Neural cell (in vitro differentiated cells): Measurements from ENCODE around the gene ACVR1B. TPM values are rescaled to one million over a fixed set of nuclear protein-coding genes. Genes with fewer than 3 reads are reported as not detected.

ENCODE experiments used
- H2AFZ ChIP-seq: fragments of 200-600, 300-800 bp; sonication (generic), shearing (Covaris generic); 2 replicates; pipeline ENCODE4 v1.6.0; 2014; ENCODE audit warnings: low read depth, mild to moderate bottlenecking, antibody characterized with exemption, low read length, moderate library complexity
- H3F3A ChIP-seq: fragments of 200-600 bp; shearing (Covaris generic); 2 replicates; pipeline ENCODE4 v1.6.1; 2016; ENCODE audit warnings: mild to moderate bottlenecking, moderate library complexity, mixed read lengths, antibody characterized with exemption, low read length; ENCODE audit not compliant: insufficient read depth, poor library complexity, severe bottlenecking
- H3K27ac ChIP-seq: fragments of 200-600, 300-800 bp; sonication (generic), shearing (Covaris generic); 2 replicates; pipeline ENCODE4 v1.5.1; 2014; ENCODE audit warnings: mild to moderate bottlenecking, low read length, moderate library complexity
- H3K27me3 ChIP-seq: fragments of 300-800, 200-600 bp; sonication (generic), shearing (Covaris generic); 2 replicates; pipeline ENCODE4 v1.6.0; 2014; ENCODE audit warnings: mild to moderate bottlenecking, low read depth, low read length, moderate library complexity; ENCODE audit not compliant: insufficient read depth
- H3K36me3 ChIP-seq: fragments of 300-800, 200-600 bp; sonication (generic), shearing (Covaris generic); 2 replicates; pipeline ENCODE4 v1.5.1; 2014; ENCODE audit warnings: mild to moderate bottlenecking, antibody characterized with exemption, low read length, moderate library complexity; ENCODE audit not compliant: insufficient read depth
- H3K4me2 ChIP-seq: fragments of 300-800, 200-600 bp; sonication (generic), shearing (Covaris generic); 2 replicates; pipeline ENCODE4 v1.6.0; 2014; ENCODE audit warnings: mild to moderate bottlenecking, low read length
- H3K4me3 ChIP-seq: fragments of 300-800, 200-600 bp; sonication (generic), shearing (Covaris generic); 2 replicates; pipeline ENCODE4 v1.5.1; 2014; ENCODE audit warnings: mild to moderate bottlenecking, low read length, moderate library complexity
- H3K79me2 ChIP-seq: fragments of 200-600 bp; shearing (Covaris generic); replicated peaks from 2 replicates; pipeline ENCODE4 v1.6.0; 2014; ENCODE audit warnings: mild to moderate bottlenecking, low read length, moderate library complexity; ENCODE audit not compliant: insufficient read depth
- H3K9ac ChIP-seq: fragments of 300-800, 200-600 bp; sonication (generic), shearing (Covaris generic); 2 replicates; pipeline ENCODE4 v1.6.1; 2016; ENCODE audit warnings: mild to moderate bottlenecking, low read length, mixed read lengths
- H3K9me2 ChIP-seq: fragments of 200-600 bp; shearing (Covaris generic); 2 replicates; pipeline ENCODE4 v1.6.1; 2016; ENCODE audit warnings: mild to moderate bottlenecking, low read length, mixed read lengths; ENCODE audit not compliant: insufficient read depth
- H3K9me3 ChIP-seq: fragments of 200-600, 300-800 bp; sonication (generic), shearing (Covaris generic); 2 replicates; pipeline ENCODE4 v1.6.1; 2016; ENCODE audit warnings: mild to moderate bottlenecking, mixed run types, low read length, moderate library complexity, mixed read lengths
- H4K20me1 ChIP-seq: fragments of 200-600 bp; shearing (Covaris generic); 2 replicates; pipeline ENCODE4 v1.6.1; 2016; ENCODE audit warnings: mild to moderate bottlenecking, mixed run types; ENCODE audit not compliant: insufficient read depth
- EP300 ChIP-seq: fragments of 450-650 bp; conservative IDR thresholded peaks from 2 replicates; pipeline ENCODE4 v1.6.1; 2014; ENCODE audit warnings: antibody characterized with exemption, mild to moderate bottlenecking, moderate library complexity; ENCODE audit not compliant: poor library complexity, severe bottlenecking
- EZH2 ChIP-seq: fragments of 200-600, 300-800 bp; shearing (Covaris generic), sonication (generic); IDR thresholded peaks from 2 replicates; pipeline ENCODE4 v1.6.1; 2014; ENCODE audit warnings: antibody characterized with exemption, low read length, borderline replicate concordance, mild to moderate bottlenecking; ENCODE audit not compliant: insufficient read depth, poor library complexity, severe bottlenecking
- MXI1 ChIP-seq: fragments of 450-650 bp; conservative IDR thresholded peaks from 2 replicates; pipeline ENCODE4 v1.6.1; 2014; ENCODE audit warnings: antibody characterized with exemption, mild to moderate bottlenecking; ENCODE audit not compliant: poor library complexity, severe bottlenecking
- POLR2AphosphoS5 ChIP-seq: IDR thresholded peaks from 2 replicates; pipeline ENCODE4 v1.6.1; 2012
- RAD21 ChIP-seq: fragments of 450-650 bp; conservative IDR thresholded peaks from 2 replicates; pipeline ENCODE4 v1.6.1; 2014; ENCODE audit warnings: antibody characterized with exemption, mild to moderate bottlenecking, moderate library complexity
- SMC3 ChIP-seq: fragments of 450-650 bp; conservative IDR thresholded peaks from 2 replicates; pipeline ENCODE4 v1.6.1; 2014; ENCODE audit warnings: antibody characterized with exemption, mild to moderate bottlenecking, moderate library complexity; ENCODE audit not compliant: poor library complexity
- TAF1 ChIP-seq: IDR thresholded peaks from 2 replicates; pipeline ENCODE4 v1.6.1; 2012; ENCODE audit warnings: low read depth
- polyA minus RNA-seq: library from RNA; depleted of rRNA, polyadenylated mRNA; stranded (reverse); fragments of >200 nt; gene quantifications from 2 replicates; pipeline ENCODE4 v1.2.3, GENCODE V29; 2014
- polyA plus RNA-seq: library from polyadenylated mRNA; depleted of rRNA; stranded (reverse); fragments of >200 nt; gene quantifications from 2 replicates; pipeline ENCODE4 v1.2.3, GENCODE V29; 2014
- TF ChIP-seq, protein P1 (sequence below): fragments of 450-650 bp; IDR thresholded peaks from 2 replicates; pipeline ENCODE4 v1.5.1; 2014; ENCODE audit warnings: antibody characterized with exemption, mild to moderate bottlenecking, moderate library complexity; ENCODE audit not compliant: poor library complexity, severe bottlenecking
- TF ChIP-seq, protein P2 (sequence below): IDR thresholded peaks from 2 replicates; pipeline ENCODE4 v1.6.1; 2012; ENCODE audit warnings: borderline replicate concordance

The ACVR1B gene
- polyA plus RNA-seq = 47.2 and 52.3 TPM in 2 replicates
- polyA minus RNA-seq = 79.1 and 88.6 TPM in 2 replicates

DNA sequence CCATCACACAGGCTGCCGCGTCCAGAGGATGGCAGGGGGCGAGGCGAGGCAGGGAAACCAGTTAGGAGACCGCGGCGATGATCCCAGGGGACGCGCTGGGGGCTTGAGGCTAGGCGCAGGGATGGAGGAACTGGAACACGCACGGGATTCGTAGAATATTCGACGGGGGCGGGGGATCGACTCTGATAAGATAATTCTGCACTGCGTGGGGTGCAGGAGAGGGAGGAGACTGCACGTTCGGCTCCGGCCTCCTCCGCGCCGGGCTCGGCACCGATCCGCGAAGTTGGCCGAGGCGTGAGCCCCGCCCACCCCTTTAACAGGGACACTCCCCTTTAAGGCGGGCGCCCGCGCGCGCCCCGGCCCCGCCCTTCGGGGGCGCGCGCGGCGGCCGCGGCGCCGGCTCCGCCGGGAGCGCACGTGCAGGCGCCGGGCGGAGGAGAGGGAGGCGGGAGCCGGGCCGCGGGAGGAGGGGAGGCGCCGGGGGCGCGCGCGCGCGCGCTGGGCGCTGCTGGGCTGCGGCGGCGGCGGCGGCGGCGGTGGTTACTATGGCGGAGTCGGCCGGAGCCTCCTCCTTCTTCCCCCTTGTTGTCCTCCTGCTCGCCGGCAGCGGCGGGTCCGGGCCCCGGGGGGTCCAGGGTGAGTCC lies at the start of gene ACVR1B:
Gene ACVR1B, plus strand, starts transcription at position 501 of the 644 bp plus-strand sequence. Its CDS starts 45 bp downstream, at position 546.
- peak within 1 kb of the TSS; percentile 89 for H3K27ac ChIP-seq
- no peaks in the 10 kb centered on the region for H3K27me3 ChIP-seq
- peak within 1 kb of the TSS; percentile 82 for H3K4me2 ChIP-seq
- peak; percentile 70 for TF ChIP-seq TAF1
- TF ChIP-seq POLR2AphosphoS5 = peak; percentile 82
- no peak for TF ChIP-seq EZH2
- TF ChIP-seq, protein P1, sequence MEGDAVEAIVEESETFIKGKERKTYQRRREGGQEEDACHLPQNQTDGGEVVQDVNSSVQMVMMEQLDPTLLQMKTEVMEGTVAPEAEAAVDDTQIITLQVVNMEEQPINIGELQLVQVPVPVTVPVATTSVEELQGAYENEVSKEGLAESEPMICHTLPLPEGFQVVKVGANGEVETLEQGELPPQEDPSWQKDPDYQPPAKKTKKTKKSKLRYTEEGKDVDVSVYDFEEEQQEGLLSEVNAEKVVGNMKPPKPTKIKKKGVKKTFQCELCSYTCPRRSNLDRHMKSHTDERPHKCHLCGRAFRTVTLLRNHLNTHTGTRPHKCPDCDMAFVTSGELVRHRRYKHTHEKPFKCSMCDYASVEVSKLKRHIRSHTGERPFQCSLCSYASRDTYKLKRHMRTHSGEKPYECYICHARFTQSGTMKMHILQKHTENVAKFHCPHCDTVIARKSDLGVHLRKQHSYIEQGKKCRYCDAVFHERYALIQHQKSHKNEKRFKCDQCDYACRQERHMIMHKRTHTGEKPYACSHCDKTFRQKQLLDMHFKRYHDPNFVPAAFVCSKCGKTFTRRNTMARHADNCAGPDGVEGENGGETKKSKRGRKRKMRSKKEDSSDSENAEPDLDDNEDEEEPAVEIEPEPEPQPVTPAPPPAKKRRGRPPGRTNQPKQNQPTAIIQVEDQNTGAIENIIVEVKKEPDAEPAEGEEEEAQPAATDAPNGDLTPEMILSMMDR = peak; percentile 17
- peak; percentile 74 for TF ChIP-seq EP300
- peak; percentile 84 for TF ChIP-seq MXI1
- TF ChIP-seq, protein P2, sequence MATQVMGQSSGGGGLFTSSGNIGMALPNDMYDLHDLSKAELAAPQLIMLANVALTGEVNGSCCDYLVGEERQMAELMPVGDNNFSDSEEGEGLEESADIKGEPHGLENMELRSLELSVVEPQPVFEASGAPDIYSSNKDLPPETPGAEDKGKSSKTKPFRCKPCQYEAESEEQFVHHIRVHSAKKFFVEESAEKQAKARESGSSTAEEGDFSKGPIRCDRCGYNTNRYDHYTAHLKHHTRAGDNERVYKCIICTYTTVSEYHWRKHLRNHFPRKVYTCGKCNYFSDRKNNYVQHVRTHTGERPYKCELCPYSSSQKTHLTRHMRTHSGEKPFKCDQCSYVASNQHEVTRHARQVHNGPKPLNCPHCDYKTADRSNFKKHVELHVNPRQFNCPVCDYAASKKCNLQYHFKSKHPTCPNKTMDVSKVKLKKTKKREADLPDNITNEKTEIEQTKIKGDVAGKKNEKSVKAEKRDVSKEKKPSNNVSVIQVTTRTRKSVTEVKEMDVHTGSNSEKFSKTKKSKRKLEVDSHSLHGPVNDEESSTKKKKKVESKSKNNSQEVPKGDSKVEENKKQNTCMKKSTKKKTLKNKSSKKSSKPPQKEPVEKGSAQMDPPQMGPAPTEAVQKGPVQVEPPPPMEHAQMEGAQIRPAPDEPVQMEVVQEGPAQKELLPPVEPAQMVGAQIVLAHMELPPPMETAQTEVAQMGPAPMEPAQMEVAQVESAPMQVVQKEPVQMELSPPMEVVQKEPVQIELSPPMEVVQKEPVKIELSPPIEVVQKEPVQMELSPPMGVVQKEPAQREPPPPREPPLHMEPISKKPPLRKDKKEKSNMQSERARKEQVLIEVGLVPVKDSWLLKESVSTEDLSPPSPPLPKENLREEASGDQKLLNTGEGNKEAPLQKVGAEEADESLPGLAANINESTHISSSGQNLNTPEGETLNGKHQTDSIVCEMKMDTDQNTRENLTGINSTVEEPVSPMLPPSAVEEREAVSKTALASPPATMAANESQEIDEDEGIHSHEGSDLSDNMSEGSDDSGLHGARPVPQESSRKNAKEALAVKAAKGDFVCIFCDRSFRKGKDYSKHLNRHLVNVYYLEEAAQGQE = no peak
- TF ChIP-seq SMC3 = peak; percentile 51
- TF ChIP-seq RAD21 = peak; percentile 43
- H3K9ac ChIP-seq = peak within 1 kb of the TSS; percentile 97
- no peaks in the 10 kb centered on the region for H3K36me3 ChIP-seq
- peaks cover 10% of the 10 kb centered on the region for H4K20me1 ChIP-seq
- peak within 1 kb of the TSS; percentile 43 for H2AFZ ChIP-seq
- no peaks in the 10 kb centered on the region for H3K9me2 ChIP-seq
- no peaks in the 10 kb centered on the region for H3F3A ChIP-seq
- H3K9me3 ChIP-seq = no peaks in the 10 kb centered on the region
- peaks cover 46% of the 10 kb centered on the region for H3K79me2 ChIP-seq
- peak within 1 kb of the TSS; percentile 88 for H3K4me3 ChIP-seq

DNA sequence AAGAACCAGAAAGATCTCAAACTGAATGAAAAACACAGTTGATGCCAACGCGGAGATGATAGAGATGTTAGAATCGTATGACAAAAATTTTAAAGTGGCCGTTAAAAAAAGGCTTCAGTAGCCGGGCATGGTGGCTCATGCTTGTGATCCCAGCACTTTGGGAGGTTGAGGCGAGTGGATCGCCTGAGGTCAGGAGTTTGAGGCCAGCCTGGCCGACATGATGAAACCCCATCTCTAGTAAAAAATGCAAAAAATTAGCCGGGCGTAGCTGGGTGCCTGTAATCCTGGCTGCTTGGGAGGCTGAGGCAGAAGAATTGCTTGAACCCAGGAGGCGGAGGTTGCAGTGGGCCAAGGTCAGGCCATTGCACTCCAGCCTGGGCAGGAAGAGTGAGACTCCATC lies 49.6 kb upstream of the ACVR1B start:
- no peaks in the 10 kb centered on the region for H3K79me2 ChIP-seq
- H3K27ac ChIP-seq = no peak overlapping the region
- no peak overlapping the region for H2AFZ ChIP-seq
- no peak overlapping the region for H3K9ac ChIP-seq
- H3K36me3 ChIP-seq = no peaks in the 10 kb centered on the region
- no peaks in the 10 kb centered on the region for H3F3A ChIP-seq
- H3K9me2 ChIP-seq = no peaks in the 10 kb centered on the region
- no peak overlapping the region for H3K4me3 ChIP-seq
- no peak for TF ChIP-seq POLR2AphosphoS5
- TF ChIP-seq, protein P1 = no peak
- TF ChIP-seq EZH2 = no peak
- TF ChIP-seq EP300 = no peak
- no peak for TF ChIP-seq MXI1
- no peak for TF ChIP-seq RAD21
- TF ChIP-seq, protein P2 = no peak
- TF ChIP-seq TAF1 = no peak
- TF ChIP-seq SMC3 = no peak
- no peaks in the 10 kb centered on the region for H3K27me3 ChIP-seq
- H3K4me2 ChIP-seq = no peak overlapping the region
- no peaks in the 10 kb centered on the region for H3K9me3 ChIP-seq
- H4K20me1 ChIP-seq = no peaks in the 10 kb centered on the region
